HEK293T (cell line): ENCODE results near the gene TFB1M.

Experiments
- BHLHE40 ChIP-seq: fragments of 450-650 bp; IDR thresholded peaks from 2 replicates; pipeline ENCODE4 v1.6.1; 2016; ENCODE audit warnings: mild to moderate bottlenecking, moderate library complexity, borderline replicate concordance
- FOXK2 ChIP-seq: fragments of 450-650 bp; IDR thresholded peaks from 2 replicates; pipeline ENCODE4 v1.6.1; 2016; ENCODE audit warnings: mild to moderate bottlenecking
- FOXM1 ChIP-seq: fragments of 450-650 bp; IDR thresholded peaks from 2 replicates; pipeline ENCODE4 v1.6.1; 2017; ENCODE audit warnings: mild to moderate bottlenecking, borderline replicate concordance
- HDGF ChIP-seq: fragments of 450-650 bp; IDR thresholded peaks from 2 replicates; pipeline ENCODE4 v1.6.1; 2017; ENCODE audit warnings: antibody characterized with exemption, borderline replicate concordance
- NFRKB ChIP-seq: fragments of 450-650 bp; IDR thresholded peaks from 2 replicates; pipeline ENCODE4 v1.6.1; 2016; ENCODE audit warnings: mild to moderate bottlenecking, moderate library complexity
- SP1 ChIP-seq: fragments of 450-650 bp; IDR thresholded peaks from 2 replicates; pipeline ENCODE4 v1.6.1; 2017
- ZNF384 ChIP-seq: fragments of 450-650 bp; IDR thresholded peaks from 2 replicates; pipeline ENCODE4 v1.6.1; 2016

- TF ChIP-seq FOXK2 = no peak
- no peak for TF ChIP-seq ZNF384
- no peak for TF ChIP-seq SP1
- TF ChIP-seq BHLHE40 = no peak
- TF ChIP-seq HDGF = no peak
- no peak for TF ChIP-seq NFRKB
- TF ChIP-seq FOXM1 = no peak
Observed at GRCh38 chr6:155263373-155264063, 50.8 kb downstream of the TFB1M start, which contains the start of gene CLDN20.
